Activated CD8-positive, alpha-beta memory T cell treated with anti-CD3 and anti-CD28 coated beads for 4 hours (primary cell): Measurements from ENCODE around the gene ANO2.
"Not testable (repeated sequence)": the region's sequence is repeated elsewhere in the genome, so short reads cannot be mapped to it uniquely, and the experiment has no call there.

Experiments
- DNase-seq, 2 donors: peaks; one replicate each; pipeline ENCODE4 v3.0.0-alpha.2; 2020; ENCODE audit warnings: low read depth in 2 of 2

Gene ANO2

DNA sequence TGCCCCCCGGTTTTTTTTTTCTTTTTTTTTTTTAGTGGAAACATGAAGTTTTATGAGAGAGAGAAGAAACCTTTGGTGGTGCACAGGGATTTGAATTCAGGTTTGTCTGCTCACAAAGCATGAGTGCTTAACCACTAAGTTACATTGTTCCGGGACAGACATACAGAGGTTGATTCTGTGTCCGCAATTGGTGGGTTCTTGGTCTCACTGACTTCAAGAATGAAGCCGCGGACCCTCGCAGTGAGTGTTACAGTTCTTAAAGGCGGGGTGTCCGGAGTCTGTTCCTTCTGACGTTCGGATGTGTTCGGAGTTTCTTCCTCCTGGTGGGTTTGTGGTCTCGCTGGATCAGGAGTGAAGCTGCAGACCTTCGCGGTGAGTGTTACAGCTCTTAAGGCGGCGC lies 57.2 kb downstream of the ANO2 start:
- not testable (repeated sequence) for DNase-seq

DNA sequence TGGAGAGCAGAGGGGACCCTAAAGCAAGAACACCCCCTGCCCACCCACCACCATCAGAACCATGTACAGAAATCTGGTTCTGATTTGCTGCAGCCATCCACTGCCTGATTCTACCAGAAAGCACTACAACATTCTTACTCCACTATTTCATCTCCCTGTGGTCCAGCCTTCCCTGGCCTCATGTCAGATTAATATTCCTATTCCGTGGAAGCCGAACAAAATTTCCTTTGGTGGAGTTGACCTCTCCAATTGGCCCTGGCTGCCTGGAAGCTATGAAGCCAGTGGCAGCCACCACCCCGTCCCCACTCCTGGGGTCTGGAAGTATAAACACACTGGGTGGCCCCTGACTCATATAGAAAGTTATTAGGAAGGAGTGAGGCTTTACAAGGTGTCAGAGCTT lies 60.2 kb downstream of the ANO2 start:
- DNase-seq = no peak

DNA sequence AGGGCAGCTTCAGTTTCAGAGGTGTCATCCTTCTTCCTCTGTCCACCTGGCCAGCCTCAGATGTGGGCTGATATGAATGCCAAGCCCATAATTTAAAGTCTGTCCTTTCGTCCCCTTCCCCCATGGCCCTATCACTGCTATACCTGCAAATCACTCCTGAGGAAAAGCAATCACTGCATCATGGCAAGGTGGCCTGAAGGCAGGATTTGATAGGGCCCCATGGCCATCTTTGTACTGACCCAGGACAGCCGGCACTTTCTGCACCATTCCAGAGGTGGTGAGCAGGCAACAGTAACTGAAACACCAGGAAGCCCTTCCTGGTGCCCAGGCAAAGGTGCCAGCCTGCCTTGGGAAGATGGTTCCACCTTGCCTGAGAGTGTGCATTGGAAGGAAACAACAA lies 60.8 kb downstream of the ANO2 start:
- no peak for DNase-seq

DNA sequence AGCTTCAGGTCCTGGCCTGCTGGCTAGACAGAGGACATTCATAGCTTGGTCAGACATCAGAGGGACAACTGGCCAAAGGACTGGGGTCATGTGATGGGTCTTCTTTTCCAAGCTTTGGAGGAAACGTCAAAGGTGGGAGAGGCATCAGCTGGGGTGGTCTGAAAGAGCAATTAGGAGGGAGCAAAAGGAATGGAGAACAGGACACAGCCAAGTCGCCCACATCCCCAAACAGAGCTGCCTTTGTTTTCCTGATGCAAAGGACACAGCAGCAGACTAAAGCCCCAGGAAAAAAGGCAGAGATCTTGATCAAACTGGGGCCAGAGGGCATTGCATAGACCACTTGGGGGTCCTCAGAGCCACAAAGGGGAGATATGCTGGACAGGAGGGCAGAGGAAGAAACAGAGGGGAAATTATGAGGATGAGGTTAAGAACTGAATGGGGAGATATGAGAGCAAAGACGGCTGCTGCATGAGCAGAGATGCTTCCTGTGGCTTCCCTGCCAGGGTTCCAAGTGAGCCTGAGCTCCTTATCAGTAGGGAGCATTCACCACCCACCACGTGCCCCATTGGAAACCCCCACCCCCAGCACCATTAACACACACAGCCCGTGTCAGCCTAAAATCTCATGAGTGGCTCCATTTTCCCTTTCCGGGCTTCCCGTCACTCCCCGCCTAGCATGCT lies 62.4 kb downstream of the ANO2 start:
- no peak for DNase-seq

DNA sequence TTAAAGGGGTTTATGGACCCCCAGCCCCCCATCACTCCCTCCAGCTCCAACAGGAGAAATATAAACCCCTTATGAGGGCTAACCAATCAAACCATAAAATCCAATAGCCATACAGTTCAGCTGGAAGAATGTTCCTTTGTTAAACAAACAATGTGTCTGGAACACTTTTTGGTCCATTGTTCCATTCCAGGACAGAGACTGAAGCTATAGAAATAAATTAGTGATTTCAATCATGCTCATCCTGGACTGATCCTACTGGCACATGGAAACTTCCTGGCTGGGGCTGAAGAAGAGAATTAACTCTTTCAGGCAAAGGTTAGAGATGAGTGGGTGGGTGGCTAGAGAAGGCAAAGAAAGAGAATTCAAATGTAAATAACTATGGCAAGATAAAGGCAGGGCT lies 63.4 kb downstream of the ANO2 start:
- DNase-seq = no peak

DNA sequence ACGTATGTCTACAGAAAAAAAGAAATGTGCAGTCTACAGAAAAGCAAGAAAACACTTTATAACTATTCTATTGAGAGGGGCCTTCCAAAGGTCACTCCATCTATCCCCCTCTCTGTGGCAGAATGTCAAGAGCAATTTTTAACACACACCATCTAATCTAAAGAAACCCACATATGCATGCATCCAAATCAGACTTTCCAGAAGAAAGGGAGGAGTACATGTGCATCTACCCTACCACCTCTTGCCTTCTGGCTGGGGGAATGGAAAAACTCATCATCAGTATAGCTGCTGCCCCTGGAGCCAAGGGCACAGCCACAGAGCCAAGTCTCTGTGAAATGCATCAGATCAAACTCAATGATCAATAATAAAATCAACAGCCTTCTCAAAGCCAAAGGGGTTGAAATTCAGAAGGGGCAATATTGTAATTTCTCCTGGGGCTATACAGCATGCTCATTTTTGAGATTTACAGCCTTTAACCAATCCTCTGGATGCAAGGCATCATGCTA lies 63.9 kb downstream of the ANO2 start:
- DNase-seq = no peak

DNA sequence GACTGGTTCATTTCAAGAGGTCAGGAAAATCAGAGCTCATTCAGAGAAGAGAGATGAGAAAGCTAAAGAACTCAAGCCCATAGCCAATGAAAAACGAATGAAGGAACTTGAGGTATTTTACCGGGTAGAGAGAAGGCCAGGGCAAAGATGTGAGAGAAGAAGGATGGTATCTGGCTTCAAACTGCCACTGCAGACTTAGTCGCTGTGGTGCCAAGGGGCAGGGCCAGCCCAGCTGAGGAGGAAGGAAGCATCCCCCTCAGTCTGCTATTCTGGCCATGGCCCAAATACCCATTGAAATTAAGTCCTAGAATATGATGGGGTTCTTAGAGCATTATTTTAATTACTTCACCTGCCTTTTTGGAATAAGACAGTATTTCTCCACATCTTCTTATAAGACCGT lies 69.2 kb downstream of the ANO2 start:
- DNase-seq = no peak

DNA sequence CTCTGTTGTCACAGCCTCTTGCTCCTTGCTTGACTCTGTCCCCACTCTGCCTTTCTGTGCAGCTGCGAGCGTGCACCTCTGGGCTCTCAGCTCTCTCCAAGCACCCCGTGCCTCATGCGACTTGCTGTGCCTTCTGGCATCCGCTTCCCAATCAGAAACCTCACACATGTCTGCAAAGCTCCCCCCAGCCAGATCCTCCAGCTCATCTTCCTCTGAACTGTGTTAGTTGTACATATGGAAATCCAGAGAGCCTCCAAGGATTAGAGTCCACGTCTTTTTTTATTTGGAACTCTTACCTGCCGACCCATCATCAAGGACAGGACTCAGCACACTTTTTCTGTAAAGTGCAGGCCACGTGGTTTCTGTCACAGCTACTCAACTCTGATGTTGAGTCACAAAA lies 70.5 kb downstream of the ANO2 start:
- no peak for DNase-seq

DNA sequence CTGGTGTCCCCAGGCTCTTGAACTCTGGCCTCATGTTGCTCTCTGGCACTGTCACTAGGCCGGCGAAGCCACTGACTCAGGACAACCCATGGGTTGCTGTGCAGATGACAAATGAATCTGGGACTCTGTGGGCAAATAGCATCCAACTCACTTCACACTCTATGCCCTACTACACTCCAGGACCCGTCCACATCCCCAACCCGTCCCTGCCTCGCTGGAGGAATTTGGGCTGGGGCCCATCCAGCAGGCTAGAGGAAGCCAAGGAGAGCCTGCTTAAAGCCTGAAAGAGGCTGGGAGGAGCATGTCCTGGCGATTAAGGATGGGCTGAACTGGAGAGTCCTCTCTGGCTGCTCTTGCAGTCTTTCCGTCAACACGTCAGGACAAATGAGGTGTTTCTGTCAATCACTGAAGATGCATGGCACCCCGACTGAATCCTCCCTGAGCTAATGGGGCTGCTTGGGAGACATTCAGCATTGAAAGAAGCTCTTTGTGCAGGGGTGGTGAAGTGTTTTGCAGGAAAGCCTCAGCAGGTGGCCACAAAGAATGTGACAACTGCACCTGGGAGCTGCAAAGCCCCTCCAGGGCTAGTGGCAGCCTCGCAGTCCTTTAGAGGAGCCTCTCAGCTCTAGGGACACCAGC lies 71.7 kb downstream of the ANO2 start:
- DNase-seq = no peak

DNA sequence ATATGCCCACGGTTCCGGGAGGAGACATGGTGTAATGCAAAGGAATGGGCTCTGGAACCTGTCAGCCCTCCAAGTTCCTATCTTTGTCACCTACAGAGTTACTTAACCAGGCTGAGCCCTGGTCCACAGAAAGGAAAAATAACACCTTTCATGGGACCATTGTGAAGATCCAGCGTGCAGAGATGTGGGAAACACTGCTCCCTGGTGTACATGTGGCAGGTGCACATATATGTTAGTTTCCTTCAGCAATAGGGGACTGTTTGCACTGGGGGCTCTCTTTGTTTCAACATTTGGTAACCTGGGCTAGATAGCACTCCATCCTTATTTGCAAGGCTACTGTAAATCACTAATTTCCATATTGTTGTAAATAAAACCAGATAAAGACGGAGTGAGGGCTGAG lies 72.3 kb downstream of the ANO2 start:
- DNase-seq = no peak

DNA sequence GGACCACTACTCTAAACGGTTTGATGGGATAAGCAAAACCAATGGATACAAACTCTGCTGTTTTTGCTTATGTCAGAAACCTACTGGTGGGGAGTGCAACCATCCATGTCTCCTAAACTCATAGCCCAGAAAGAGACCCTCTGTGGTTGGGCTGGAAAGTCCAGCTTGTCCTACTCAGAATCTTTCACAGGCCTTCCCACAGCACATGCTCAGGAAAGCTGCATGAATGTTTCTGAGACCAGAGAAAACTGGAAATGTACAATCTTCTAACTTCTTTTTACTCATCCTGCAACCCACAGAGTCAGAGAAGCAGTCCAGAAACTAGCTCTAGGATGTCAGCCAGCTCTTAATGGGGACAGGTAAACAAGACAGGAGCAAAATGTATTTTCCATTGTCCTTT lies 73.3 kb downstream of the ANO2 start:
- DNase-seq = no peak

DNA sequence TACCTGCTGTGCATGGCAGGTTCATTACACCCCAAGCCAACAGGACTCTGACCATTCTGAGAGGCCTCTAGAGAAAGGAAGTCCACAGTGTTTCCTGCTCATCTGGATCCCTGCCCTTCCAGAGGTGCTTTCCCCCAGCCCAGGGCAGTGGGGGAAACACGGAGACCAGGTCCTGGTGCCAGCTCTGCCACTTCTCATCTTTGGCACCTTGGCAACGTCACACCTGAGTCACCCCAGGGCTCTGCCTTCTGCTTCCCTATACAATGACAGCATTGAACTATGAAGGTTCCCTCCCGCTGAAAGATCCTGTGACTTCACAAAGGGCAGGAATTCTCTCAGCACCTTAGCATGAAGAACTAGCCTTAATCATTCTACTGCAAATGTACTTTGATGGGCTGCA lies 74.9 kb downstream of the ANO2 start:
- DNase-seq = no peak

DNA sequence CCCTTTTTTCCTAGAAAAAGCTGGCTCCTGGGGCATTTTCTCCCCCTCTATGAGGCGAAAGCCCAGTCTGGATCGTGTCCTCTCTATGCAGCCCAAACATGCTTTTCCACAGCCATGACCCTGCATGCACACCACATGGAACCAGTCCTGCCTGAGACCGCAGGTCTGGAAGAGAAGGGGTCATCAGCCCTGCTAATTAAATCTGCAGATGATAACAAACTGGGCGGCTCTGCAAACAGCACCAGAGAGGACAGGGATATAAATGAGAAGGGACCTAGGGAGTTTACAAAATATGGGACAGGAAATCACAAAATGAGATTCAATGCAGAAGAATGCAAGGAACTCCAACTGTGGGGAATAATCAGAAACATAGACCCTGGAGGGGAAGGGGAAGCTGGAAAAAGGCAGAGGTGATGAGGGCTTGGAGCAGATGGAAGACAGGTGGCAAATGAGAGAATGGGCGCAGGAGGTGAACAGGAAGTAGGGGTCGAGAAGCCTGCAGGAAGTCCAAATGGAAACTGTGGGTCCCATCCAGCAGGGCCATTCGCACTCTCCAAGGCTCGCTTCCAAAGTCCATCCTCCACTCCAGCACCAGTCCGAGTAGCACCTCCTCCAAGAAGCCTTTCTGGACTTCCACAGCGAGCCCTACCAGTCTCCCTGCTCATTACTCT lies 76.3 kb downstream of the ANO2 start:
- DNase-seq = no peak

DNA sequence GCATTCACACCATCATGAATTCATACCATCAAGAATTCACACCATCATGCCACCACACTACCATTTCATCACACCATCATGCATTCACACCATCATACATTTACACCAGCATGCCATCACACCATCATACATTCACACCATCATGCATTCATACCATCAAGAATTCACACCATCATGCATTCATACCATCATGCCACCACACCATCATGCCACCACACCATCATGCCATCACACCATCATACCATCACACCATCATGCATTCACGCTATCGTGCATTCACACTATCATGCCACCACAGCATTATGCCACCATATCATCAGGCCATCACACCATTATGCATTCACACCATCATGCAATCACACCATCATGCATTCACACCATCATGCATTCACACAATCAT lies 79.7 kb downstream of the ANO2 start:
- no peak for DNase-seq

DNA sequence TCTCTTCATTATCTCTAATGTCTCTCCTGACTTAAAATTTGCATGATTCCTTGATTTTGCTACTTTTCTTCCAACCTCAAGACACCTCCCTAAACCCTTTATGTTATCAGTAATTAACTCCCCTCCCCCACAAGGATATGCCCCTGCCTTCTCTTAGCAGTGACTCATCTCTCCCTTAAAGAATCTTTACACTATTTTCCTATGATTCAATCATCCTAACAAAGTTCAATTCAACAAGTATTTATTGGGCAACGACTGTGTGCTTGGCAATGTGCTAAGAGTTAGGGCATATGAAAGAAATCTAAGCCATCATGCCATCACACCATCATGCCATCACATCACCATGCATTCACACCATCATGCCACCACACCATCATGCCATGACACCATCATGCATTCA lies 80.1 kb downstream of the ANO2 start:
- no peak for DNase-seq

DNA sequence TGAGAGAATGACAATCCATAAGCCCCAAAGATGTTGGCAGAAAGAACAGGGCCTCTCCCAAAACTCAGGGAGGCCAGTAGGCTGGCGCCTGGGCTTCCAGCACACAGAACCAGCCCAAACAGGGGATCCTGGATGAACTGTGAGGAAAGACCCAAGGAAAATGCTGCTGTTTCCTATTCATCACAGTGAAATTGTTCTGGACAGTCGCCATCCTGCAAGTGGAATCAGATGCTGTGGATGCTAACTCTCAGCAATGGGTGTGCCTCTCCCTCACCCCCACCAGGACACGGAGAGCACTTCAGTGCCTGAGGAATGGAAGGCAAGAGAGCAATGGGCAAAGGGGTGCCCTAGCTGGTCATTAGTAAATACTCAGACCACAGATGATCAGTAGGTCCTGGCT lies 80.8 kb downstream of the ANO2 start:
- no peak for DNase-seq

DNA sequence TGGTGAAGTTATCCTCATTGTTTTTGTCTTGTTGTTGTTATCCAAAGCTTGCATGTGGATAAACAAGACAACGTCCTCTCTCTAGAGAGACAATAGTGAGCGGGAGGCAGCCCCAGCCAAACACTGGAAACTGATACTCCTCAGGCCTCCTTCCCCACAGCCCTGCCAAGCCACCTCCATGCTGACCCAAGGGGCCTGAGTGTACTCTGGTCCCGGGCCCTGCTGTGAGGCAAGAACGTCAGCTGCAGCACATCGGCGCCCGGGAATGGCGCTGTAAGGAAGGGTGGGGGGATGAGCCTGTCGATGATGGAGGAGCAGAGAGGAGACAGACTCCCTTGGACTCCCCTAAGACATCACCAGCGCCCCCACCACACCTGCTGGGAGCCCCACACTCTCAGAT lies 83.6 kb downstream of the ANO2 start:
- DNase-seq = no peak

DNA sequence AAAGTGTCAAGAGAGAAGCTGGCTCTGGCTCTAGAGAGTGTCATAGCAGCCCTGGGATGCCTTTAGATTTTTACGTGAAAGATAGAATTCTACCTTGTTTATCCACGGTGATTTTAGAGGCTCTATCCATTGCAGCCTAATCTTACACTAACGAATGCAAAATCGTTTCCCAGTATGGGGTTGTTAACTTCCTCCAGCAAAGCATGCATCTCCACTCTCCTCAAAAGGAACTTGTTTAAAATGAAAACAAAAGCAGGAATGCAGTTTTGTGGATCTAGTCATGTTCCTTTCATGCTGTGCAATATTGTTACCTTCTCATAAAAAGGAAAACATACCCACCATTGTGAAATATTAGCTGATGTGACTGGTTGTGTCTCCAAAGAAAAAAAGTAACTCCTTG lies 88.4 kb downstream of the ANO2 start:
- DNase-seq = no peak

DNA sequence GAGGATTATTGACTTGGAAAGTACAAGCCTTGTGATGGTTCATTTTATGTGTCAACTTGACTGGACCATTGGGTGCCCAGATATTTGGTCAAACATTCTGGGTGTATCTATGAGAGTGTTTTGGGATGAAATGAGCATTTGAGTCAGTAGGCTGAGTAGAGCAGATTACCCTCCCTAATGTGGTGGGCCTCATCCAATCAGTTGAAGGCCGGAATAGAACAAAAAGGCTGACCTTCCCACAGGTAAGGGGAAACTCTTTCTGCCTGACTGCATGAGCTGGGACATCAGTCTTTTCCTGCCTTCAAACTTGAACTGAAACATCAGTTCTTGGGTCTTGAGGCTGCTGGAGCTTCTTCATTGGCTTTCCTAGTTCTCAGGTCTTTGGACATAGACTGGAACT lies 98.1 kb downstream of the ANO2 start:
- no peak for DNase-seq

DNA sequence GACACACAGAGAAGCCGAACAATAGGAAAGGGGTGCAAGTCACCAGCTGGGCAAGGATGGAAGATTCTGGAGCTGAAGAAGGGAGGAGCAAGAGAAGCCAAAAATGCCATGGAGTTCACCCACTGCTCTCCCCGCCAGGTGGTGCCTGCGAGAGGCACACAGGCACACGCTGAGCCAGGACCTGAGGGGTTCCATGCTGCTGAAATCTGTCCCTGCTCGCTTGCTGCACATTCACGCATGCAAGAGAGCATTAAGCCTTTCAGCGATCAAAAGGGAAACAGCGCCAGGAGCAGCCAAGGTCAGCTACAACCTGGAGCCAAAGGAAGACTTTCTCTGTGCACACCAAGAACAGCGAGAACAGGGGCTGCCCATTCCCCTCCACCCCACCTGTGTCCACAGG lies 104.1 kb downstream of the ANO2 start:
- DNase-seq = no peak

DNA sequence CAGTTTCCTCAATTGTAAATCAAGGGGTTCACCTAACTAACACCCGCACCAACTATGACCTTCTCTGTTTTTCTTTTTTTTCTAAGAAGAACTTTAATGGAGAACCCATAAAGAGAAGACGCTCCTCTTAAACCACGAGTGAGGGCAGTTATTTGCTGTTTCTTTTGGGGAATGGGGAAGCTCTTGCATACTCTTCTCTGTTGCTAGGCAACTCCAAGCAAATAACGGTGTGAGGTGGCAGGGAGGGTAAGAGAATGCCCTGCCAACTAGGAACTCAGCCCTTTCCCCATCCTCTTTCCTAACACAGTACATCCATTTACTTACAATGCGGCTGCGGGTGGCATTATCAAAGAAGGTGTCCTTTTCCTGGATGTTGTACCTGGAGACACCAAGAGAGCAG lies 114.9 kb downstream of the ANO2 start:
- no peak for DNase-seq

DNA sequence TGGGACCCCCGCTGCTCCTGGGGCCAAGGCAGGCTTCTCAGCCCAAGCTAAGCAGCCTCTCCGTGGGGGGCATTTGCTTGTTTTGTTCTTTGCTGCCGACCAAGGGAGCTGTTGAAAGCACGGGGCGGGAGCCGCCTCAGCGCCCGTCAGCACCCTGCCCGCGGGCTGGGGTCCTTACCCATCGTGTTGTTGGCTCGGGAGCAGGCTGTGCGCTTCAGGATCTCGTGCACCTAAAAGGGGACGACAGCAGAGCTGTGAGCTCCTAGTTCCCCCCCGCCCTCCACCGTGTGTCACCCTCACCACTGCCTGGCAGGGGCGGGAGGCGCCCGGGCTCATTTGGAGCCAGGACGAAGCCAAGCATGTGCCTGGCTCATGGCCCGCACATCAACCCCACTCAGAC lies 117.5 kb downstream of the ANO2 start:
- DNase-seq = no peak

DNA sequence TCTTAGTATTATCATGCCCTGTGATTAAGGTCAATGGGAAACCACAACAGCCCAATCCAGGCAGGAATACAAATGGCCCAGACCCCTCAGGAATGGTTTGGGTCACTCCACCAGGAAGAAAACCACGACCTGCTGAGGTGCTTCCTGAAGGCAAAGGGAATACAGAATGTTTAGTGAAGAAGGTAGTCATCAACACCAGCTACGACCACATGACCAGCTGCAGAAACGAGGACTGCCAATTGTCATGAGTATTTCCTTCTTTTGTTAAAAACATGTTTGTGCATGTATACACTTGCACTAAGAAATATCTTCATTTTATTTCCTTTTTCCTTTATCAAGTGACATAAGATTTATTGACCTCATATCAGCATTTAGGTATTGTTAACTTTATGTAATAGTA lies 119.3 kb downstream of the ANO2 start:
- not testable (repeated sequence) for DNase-seq
